AG10803 (cell line): ENCODE data around the gene CEP72.

ENCODE experiments used
- DNase-seq: peaks from one replicate; pipeline ENCODE4 v3.0.0; 2010; ENCODE audit warnings: low read depth
- H3K4me3 ChIP-seq: 2 replicates; pipeline ENCODE4 v1.5.1; 2011; ENCODE audit warnings: mild to moderate bottlenecking, low read length, control low read depth
- CTCF ChIP-seq: conservative IDR thresholded peaks from 2 replicates; pipeline ENCODE4 v1.5.1; 2011; ENCODE audit warnings: mild to moderate bottlenecking, low read length, control low read depth, inconsistent platforms

Gene CEP72

GRCh38 chr5:652023-652515 lies 39.9 kb downstream of the CEP72 start:
- DNase-seq = no peak
- TF ChIP-seq CTCF = no peak
- no peak overlapping the region for H3K4me3 ChIP-seq

DNA sequence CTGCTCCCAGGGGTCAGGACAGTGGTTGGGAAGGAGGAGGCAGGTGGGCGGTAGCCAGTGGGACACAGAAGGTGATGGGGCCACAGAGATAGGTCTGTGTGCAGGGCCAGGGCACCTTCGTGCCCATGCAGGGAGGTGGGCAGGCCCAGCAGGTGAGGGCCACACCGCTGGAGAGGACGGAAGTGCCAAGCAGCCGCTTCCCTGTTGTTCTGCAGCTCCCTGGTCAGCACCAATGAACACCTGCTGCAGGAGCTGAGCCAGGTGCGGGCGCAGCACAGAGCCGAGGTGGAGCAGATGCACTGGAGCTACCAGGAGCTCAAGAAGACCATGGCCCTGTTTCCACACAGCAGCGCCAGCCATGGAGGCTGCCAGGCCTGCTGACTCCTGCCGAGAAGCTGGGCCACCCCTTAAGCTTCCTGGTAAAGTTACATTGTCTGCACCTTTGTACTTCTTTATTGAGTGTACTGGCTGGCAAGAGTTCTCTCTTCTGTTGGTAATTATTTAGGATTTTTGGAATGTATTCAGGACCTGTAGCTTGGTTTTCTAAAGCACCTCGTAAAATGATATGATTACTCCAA lies 40.7 kb downstream of the CEP72 start:
- no peak overlapping the region for H3K4me3 ChIP-seq
- DNase-seq = no peak
- no peak for TF ChIP-seq CTCF

DNA sequence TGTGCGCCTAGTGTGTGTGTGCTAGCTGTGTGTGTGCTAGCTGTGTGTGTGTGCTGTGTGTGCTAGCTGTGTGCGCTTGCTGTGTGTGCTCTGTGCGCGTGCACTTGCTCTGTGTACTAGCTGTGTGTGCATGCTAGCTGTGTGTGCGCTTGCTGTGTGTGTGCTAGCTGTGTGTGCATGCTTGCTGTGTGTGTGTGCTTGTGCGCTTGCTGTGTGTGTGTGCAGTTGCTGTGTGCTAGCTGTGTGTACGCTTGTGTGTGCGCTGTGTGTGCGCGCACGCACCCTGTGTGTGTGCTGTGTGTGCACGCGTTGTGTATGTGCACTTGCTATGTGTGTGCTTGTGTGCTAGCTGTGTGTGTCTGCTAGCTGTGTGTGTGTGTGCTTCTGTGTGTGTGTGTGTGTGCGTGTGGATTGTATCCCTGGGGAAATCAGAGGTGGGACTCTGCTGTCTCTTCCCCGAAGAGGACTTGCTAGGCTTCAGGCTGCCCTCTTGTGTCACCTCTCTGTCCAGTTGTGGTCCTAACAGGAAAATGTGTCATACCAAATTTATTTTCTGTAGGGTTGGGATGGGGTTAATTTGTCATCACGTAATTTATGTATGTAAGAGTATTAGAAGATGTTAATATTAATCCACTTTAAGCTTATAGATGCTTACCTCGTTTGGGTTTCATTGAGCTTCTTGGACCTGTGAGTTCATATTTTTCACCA lies 42.1 kb downstream of the CEP72 start:
- DNase-seq = no peak
- no peak for TF ChIP-seq CTCF
- no peak overlapping the region for H3K4me3 ChIP-seq

- no peak for DNase-seq
- H3K4me3 ChIP-seq = no peak overlapping the region
- TF ChIP-seq CTCF = no peak
These were observed 43.3 kb downstream of the CEP72 start for GRCh38 chr5:655406-655805.

DNA sequence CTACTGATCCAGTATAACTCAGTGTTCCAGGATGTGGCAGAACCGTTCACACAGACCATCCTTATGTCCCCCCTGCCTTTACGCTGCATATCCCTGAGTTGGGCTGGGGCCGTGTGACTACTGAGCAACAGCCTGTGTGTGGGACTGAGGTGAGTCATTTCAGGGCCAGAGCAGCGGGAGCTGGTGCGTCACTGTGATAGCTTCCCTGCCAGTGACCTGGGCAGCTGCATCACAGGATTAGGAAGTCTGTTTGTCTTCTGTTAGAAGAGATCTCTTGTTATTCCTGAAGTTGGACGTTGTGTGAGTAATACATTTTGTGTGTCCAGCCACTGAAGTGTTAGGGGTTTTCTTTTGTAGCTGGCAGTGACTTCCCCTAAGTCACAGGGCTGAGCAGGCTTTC lies 45.4 kb downstream of the CEP72 start:
- H3K4me3 ChIP-seq = no peak overlapping the region
- TF ChIP-seq CTCF = no peak
- DNase-seq = peak; percentile 25

DNA sequence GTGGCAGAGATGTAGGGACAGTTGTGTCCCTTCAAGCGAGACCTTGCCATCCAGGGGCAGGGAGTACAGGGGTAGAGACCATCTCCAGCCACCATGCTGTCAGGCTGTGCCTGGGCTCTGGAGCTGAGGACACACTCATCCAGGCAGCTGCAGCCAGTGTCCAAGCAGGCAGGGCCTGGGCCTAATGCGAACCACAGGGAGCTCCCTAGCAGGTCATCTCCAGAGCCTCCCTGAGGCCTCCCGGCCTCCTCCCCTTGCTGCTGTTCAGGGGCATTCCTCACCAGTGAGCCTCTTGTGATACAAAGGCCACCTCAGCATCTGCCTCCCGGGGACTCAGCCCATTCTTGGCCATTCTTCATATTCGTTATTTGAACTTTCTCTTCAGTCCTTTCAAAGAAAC lies 46.0 kb downstream of the CEP72 start:
- no peak for TF ChIP-seq CTCF
- DNase-seq = no peak
- no peak overlapping the region for H3K4me3 ChIP-seq
